HG02759 (cell line): ENCODE measurements around the gene EIF2B1.
"Not testable (repeated sequence)": the region's sequence is repeated elsewhere in the genome, so short reads cannot be mapped to it uniquely, and the experiment has no call there.

Experiments used
- ATAC-seq: cut with Tn5 transposase; IDR thresholded peaks from one replicate; pipeline ENCODE4 v1.9.1; 2021; ENCODE audit warnings: mild to moderate bottlenecking, moderate library complexity; ENCODE audit not compliant: unreplicated experiment

EIF2B1 gene

GRCh38 chr12:123621101-123621500, 12.4 kb downstream of the EIF2B1 start:
- ATAC-seq = no peak

- no peak for ATAC-seq
Measured at GRCh38 chr12:123617580-123617979, 15.9 kb downstream of the EIF2B1 start.

GRCh38 chr12:123617144-123617543, 16.3 kb downstream of the EIF2B1 start:
- ATAC-seq = no peak

GRCh38 chr12:123614531-123614930, 19.0 kb downstream of the EIF2B1 start:
- no peak for ATAC-seq

GRCh38 chr12:123614110-123614509, 19.4 kb downstream of the EIF2B1 start:
- no peak for ATAC-seq

GRCh38 chr12:123608182-123608581, 25.3 kb downstream of the EIF2B1 start:
- no peak for ATAC-seq

GRCh38 chr12:123607756-123608155, 25.7 kb downstream of the EIF2B1 start:
- ATAC-seq = no peak

- not testable (repeated sequence) for ATAC-seq
Measured at GRCh38 chr12:123603495-123603894, 30.0 kb downstream of the EIF2B1 start.

- ATAC-seq = no peak
Measured at GRCh38 chr12:123602651-123603195, 30.8 kb downstream of the EIF2B1 start.

- peak; percentile 95 for ATAC-seq
Measured at GRCh38 chr12:123601602-123602489, 31.6 kb downstream of the EIF2B1 start, which contains the start of gene DDX55. Gene DDX55 (plus strand): TSS chr12:123602099. CDS start chr12:123602149, 50 bp downstream.

GRCh38 chr12:123599721-123600120, 33.8 kb downstream of the EIF2B1 start:
- no peak for ATAC-seq

- ATAC-seq = no peak
Measured at GRCh38 chr12:123599310-123599709, 34.2 kb downstream of the EIF2B1 start.

GRCh38 chr12:123598522-123598921, 35.0 kb downstream of the EIF2B1 start:
- ATAC-seq = no peak

- no peak for ATAC-seq
Measured at GRCh38 chr12:123597100-123597499, 36.4 kb downstream of the EIF2B1 start.

- ATAC-seq = no peak
Measured at GRCh38 chr12:123595729-123596128, 37.8 kb downstream of the EIF2B1 start.

- no peak for ATAC-seq
Measured at GRCh38 chr12:123591702-123592481, 41.6 kb downstream of the EIF2B1 start.

- ATAC-seq = no peak
Measured at GRCh38 chr12:123580772-123581171, 52.7 kb downstream of the EIF2B1 start.

- not testable (repeated sequence) for ATAC-seq
Measured at GRCh38 chr12:123578829-123579228, 54.7 kb downstream of the EIF2B1 start.

GRCh38 chr12:123578243-123578642, 55.2 kb downstream of the EIF2B1 start:
- no peak for ATAC-seq

GRCh38 chr12:123576611-123577010, 56.9 kb downstream of the EIF2B1 start:
- ATAC-seq = no peak

- ATAC-seq = no peak
Measured at GRCh38 chr12:123573870-123574269, 59.6 kb downstream of the EIF2B1 start.
